HG02763 (cell line): ENCODE results near the gene FES.
A peak's percentile ranks its signal among the peaks of the same experiment; 100 is the strongest.
"Not testable (repeated sequence)": the region's sequence is repeated elsewhere in the genome, so short reads cannot be mapped to it uniquely, and the experiment has no call there.

ENCODE experiments used
- ATAC-seq: cut with Tn5 transposase; IDR thresholded peaks from one replicate; pipeline ENCODE4 v1.9.1; 2021; ENCODE audit warnings: mild to moderate bottlenecking, moderate library complexity; ENCODE audit not compliant: unreplicated experiment

Gene FES

GRCh38 chr15:90860942-90861675 is 23.2 kb upstream of the FES start:
- ATAC-seq = no peak

- no peak for ATAC-seq
Measured at GRCh38 chr15:90862487-90862886, 21.8 kb upstream of the FES start.

GRCh38 chr15:90862964-90863778 is 21.1 kb upstream of the FES start:
- no peak for ATAC-seq

- no peak for ATAC-seq
Measured at GRCh38 chr15:90863987-90864386, 20.3 kb upstream of the FES start.

DNA sequence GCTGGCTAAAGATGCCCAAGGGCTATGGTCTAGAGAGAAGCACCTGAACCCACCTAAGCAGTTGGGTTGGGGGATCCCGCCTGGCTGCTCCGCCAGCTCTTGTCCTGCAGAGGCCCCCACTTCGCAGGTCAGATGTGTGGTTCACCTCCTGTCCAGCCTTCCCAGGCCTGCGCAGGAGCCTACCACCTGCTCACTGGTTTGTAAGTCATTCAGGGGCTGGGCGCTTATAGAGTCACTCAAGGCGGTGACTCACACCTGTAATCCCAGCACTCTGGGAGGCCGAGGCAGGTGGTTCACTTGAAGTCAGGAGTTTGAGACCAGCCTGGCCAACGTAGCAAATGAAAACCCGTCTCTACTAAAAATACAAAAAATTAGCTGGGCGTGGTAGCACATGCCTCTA is 19.8 kb upstream of the FES start:
- no peak for ATAC-seq

DNA sequence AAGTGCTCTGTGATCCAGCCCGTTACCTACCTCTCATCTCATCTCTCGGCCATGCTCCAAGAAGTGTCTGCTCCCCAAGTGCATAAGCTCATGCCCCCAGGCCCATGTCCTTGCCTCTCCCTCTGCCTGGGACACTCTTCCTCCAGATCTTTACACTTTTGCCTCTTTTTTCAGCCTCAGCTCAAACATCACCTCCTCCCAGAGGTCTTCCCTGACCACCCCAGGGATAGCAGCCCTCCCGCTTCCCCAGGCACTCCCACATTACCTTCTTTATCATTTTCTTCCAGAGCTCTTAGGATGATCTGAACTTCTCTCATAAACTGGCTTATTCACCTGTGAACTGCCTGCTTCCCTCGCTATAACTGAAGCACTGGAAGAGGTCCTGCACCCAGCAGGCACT is 18.6 kb upstream of the FES start:
- ATAC-seq = no peak

- ATAC-seq = no peak
Measured at GRCh38 chr15:90866161-90866715, 18.1 kb upstream of the FES start.

DNA sequence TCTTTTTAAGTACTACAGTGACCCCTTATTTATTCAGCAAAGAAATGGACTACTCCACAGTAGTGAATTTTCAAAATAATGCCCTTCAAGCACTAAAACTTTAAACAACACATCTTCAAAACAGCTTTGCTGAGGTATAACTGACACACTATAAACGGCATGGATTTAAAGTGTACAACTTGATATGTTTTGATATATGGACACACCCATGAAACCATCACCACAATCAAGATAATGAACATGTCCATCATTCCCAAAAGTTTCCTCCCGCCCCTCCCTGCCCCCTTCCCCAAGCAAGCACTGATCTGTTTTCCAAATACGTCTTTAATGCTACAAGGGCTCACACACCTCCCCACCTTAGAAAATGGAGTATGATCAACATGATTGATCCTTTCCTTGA is 17.5 kb upstream of the FES start:
- ATAC-seq = no peak

DNA sequence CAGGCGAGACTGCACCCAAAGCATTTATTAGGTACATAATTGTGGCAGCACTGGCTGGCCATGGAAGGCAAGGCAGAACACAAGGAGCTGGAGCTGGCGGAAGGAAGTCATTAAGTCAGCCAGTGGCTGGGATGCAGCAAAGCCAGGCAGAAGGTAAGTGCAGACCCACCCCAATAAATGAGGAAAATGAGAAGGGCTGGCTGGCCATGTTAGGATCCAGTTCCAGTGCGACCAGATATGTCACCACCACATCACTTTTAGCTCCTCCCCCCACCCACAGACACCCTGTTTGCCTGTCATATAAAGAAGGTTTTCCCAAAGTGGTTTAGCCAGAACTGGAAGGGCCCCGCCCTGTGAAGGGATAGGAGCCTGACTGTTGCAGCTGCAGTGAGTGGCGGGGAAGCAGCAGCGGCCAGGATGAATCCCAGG is 16.0 kb upstream of the FES start, which contains the start of gene FURIN:
Gene FURIN (plus strand): TSS at position 328 of the 429 bp plus-strand sequence. CDS start 7,153 bp downstream, outside the sequence.
- no peak for ATAC-seq

GRCh38 chr15:90869140-90869541 is 15.2 kb upstream of the FES start:
- no peak for ATAC-seq

GRCh38 chr15:90869601-90870353 is 14.5 kb upstream of the FES start:
- ATAC-seq = no peak

GRCh38 chr15:90870354-90871138 is 13.8 kb upstream of the FES start:
- no peak for ATAC-seq

GRCh38 chr15:90871139-90871715 is 13.1 kb upstream of the FES start:
- ATAC-seq = peak; percentile 10

- peak; percentile 29 for ATAC-seq
Measured at GRCh38 chr15:90871716-90872485, 12.4 kb upstream of the FES start.

DNA sequence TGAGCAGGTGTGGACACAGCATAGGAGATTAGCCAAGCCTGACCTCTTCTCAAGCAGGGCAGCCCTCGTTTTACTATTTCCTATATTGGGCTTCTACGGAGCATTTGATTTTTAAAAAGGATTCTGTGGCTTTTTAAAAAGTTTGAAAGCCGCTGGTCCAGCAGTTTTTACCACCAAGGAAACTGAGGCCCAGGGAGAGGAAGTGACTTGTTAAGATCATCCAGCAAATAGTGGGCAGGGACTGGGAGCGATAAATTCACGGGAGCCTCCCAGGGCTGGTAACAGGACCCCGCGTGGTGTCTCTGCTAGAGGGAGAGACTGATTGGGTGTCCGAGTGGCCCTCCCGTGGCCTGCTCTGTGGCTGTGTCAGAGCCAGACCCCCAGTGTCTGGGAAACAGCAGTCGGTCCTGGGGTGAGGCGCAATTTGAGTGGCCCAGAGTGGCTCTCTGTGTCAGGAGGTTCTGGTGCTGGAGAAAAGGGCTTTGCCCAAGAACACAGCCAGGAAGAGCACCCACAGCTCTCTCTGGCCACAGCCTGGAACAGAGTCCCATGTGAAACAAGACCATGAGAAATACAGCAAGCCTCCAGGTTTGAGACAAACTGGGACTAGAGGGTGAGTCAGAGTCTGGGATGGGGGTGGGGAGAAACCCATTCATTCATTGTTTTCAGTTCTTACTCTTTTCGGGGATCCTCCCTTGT is 11.7 kb upstream of the FES start:
- ATAC-seq = no peak

DNA sequence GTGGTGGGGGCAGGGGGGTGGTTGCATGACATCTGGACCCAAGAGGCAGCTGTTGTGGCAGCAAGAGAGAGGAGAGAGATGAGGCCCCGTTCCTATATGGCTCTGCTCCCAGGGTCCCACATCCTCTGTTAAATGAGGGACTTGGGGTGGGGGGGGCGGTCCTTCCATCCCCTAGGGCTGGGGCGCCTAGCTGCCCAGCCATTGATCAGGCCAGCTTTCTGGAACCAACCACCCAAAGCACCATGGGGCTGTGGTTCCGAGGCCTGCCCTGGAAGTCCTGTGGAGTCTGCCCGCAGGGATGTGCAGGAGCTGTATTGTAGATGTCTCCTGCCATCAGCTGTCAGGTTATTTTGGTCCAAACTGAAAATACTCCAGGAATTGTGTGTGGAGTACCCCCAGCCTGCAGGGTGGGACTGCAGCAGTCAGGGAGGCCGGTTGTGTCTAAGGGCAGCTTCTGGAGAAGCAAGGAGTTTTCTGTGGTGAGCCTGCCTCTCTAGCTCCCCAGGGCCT is 10.8 kb upstream of the FES start:
- ATAC-seq = no peak

GRCh38 chr15:90873998-90874605 is 10.2 kb upstream of the FES start:
- ATAC-seq = no peak

- not testable (repeated sequence) for ATAC-seq
Measured at GRCh38 chr15:90874986-90875385, 9.3 kb upstream of the FES start.
